GM12872 (cell line): ENCODE data around the gene OR4C11.

Source experiments
- TF ChIP-seq, protein P1 (sequence below): IDR thresholded peaks from 3 replicates; pipeline ENCODE4 v1.5.1; 2011; ENCODE audit warnings: low read depth, mild to moderate bottlenecking, low read length, moderate library complexity; ENCODE audit not compliant: insufficient read depth

OR4C11 gene, protein sequence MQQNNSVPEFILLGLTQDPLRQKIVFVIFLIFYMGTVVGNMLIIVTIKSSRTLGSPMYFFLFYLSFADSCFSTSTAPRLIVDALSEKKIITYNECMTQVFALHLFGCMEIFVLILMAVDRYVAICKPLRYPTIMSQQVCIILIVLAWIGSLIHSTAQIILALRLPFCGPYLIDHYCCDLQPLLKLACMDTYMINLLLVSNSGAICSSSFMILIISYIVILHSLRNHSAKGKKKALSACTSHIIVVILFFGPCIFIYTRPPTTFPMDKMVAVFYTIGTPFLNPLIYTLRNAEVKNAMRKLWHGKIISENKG

DNA sequence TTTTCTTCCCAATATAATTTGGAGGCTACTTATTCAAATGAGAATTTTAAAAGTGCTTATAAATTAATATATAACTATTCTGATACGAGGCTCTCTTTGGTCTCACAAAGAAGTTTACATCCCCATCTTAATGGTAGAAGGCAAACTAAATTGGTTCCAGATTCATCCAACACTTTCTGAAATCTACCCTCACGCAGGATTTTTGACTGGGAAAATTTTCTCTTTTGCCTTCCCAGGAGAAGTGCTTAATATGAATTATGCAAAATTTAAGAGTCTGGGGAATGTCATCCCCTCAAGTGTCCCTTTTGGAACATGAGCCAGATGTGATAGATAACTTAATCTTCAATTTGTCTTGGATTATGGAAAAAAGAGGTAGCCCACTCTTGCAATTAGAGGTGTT is at the start of gene OR4C11:
TSS of gene OR4C11 (minus strand) at position 101 of the 400 bp plus-strand sequence. CDS start 3,272 bp downstream, outside the sequence.
- TF ChIP-seq, protein P1, sequence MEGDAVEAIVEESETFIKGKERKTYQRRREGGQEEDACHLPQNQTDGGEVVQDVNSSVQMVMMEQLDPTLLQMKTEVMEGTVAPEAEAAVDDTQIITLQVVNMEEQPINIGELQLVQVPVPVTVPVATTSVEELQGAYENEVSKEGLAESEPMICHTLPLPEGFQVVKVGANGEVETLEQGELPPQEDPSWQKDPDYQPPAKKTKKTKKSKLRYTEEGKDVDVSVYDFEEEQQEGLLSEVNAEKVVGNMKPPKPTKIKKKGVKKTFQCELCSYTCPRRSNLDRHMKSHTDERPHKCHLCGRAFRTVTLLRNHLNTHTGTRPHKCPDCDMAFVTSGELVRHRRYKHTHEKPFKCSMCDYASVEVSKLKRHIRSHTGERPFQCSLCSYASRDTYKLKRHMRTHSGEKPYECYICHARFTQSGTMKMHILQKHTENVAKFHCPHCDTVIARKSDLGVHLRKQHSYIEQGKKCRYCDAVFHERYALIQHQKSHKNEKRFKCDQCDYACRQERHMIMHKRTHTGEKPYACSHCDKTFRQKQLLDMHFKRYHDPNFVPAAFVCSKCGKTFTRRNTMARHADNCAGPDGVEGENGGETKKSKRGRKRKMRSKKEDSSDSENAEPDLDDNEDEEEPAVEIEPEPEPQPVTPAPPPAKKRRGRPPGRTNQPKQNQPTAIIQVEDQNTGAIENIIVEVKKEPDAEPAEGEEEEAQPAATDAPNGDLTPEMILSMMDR = no peak

DNA sequence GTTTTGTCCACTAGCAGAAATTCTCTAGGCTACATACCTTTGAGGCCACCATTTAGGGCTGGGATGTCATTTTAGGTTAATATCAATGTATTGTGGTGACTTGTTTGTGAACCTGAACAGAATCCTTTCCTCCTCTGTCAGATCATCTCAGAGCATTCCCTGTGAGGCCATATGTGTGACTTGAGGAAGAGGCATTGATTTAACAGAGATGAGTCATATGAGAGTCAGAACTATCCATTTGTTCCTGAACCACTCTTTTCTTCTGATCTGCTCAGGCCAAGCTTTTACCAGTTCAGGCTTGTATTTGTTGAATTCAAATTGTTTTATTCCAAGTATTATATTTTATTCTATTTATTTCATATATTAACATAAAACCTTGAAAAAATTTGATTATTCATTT is 47.7 kb upstream of the OR4C11 start:
- TF ChIP-seq, protein P1 = no peak

DNA sequence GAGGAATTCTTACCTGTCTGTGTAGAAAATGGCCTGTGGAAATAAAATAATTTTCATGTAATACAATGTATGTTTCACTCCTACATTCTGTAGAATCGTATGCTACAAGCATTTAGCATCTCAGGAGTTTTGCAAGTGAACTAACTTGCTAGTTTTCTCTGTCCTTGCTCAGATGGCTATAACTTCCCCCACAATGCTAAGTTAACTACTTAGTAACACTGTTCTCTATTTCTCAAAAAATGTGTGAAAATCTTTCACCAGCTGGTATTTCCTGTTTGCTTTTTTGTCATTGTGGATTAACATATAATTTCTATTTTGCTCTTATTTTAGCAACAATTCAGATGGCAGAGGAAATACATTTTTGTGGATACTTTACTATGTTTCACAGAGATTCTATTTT is 45.1 kb upstream of the OR4C11 start:
- TF ChIP-seq, protein P1 = no peak

DNA sequence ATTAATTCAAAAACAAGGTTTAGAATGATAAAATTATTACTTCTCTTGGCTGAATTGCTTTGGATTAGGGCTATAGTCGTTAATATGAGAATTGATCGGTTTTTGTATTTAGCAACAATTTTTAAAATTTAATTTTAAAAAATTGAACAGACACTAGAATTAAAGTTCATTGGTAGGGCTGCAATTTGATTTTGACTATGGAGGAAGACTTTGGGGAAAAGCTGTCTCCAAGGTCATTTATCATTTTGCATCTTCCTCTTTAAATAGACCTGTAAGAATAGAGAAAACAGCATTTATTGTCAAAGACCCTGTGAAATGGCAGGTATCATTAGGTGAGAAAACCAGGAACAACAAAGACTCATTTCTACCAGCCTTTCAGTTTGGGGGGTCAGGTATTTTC is 40.6 kb upstream of the OR4C11 start, which contains the start of gene OR4S2:
TSS of gene OR4S2 (plus strand) at position 301 of the 400 bp plus-strand sequence. CDS start 2,577 bp downstream, outside the sequence.
- TF ChIP-seq, protein P1 = no peak

DNA sequence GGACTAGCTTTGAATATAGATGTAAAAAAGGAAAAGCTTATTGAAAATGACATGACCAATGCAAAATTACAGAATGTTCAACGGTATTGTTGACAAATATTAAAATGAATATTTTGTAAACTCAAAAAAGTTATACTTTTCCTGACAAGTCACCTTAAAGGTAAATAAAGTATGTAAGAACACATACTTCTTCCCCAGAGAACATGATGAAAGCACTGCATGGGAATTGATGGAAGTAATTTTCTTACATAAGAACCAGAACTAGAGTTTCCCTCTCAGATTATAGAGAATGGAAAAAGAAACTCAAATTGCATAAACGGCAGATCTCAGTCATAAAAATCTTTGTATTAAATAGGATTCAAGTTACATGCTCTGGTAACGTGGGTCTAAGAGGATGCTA is 27.4 kb upstream of the OR4C11 start, which contains the start of gene OR4P4:
TSS of gene OR4P4 (plus strand) at position 301 of the 400 bp plus-strand sequence.
- TF ChIP-seq, protein P1 = no peak

DNA sequence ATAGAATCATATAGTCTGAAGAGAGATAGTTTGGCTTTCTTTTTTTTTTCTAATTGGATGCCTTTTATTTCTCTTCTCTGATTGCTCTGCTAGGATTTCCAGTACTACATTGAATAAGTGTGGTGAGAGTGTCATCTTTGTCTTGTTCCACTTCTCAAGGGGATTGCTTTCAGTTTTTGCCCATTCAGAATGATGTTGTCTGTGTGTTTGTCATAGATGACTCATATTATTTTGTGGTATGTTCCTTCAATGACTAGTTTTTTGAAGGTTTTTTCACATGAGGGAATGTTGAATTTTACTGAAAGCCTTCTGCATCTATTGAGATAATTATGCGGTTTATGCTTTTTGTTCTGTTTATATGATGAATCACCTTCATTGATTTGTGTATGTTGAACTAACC is 17.1 kb upstream of the OR4C11 start:
- TF ChIP-seq, protein P1 = no peak

DNA sequence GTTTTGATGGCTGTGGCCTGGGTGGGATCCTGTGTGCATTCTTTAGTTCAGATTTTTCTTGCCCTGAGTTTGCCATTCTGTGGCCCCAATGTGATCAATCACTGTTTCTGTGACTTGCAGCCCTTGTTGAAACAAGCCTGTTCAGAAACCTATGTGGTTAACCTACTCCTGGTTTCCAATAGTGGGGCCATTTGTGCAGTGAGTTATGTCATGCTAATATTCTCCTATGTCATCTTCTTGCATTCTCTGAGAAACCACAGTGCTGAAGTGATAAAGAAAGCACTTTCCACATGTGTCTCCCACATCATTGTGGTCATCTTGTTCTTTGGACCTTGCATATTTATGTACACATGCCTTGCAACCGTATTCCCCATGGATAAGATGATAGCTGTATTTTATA is 34.9 kb downstream of the OR4C11 start:
- TF ChIP-seq, protein P1 = no peak
